Measurements from ENCODE around the gene CDAN1. TPM values are rescaled to one million over a fixed set of nuclear protein-coding genes. Genes with fewer than 3 reads are reported as not detected.

The CDAN1 gene
- total RNA-seq, 4 donors from 2014 or later: 11.1 to 16.4 (median 15.0) TPM

DNA sequence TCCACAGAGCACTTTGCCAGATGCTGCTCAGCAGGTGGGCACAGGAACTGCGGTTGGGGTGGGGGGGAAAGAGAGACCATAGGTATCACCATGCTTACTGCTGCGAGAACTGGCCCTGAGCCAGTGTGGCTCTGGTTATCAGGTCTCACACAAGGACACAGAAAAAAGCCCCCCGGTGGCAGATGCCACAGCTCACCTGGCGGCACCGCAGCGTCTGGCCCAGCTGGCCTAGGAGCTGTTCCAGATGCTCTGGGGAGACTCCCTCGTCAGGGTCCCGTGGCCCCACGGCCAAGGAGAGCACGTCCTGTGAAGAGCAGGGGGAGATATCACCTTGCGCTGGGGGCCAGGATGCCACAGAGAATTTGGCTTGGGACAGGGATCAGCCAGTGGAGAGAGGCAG is 10.8 kb downstream of the CDAN1 start:
- H3K36me3 ChIP-seq: peaks cover 79% of the 10 kb centered on the region

DNA sequence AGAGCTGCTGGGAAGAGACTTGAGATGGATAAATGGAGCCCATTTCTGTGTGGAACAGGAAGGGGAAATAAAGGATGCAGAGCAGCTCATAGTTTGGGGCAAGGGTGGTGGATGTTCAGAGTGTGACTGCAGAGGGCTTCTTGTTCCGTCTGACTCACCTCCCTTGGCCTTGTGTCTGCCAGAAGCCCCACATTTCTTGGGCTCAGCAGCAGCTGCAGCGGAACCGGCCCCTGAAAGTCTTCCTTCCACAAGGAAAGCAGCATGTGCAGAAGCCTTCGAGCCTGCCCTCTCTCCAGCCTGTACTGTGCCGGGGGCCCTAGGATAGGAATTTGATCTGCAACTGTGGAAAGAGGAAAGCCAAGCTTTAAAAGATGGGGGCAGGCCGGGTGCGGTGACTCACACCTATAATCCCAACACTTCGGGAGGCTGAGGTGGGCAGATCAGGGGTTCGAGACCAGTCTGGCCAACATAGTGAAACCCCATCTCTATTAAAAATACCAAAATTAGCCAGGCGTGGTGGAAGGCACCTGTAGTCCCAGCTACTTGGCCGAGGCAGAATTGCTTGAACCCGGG is 11.5 kb downstream of the CDAN1 start:
- Histone ChIP-seq H3K27me3 (no peaks in the 10 kb centered on the region), H3K36me3 (peaks cover 74% of the 10 kb centered on the region), H3K9me3 (no peaks in the 10 kb centered on the region), H3K27ac (no peak overlapping the region), H3K4me3 (no peak overlapping the region), H3K4me1 (no peaks in the 10 kb centered on the region)
- 85% methylated on average over 12 of the region's 12 CpGs for WGBS
- DNase-seq (ENCODE audit: low spot score in 2 of 2): no peak
- TF ChIP-seq, protein P1, sequence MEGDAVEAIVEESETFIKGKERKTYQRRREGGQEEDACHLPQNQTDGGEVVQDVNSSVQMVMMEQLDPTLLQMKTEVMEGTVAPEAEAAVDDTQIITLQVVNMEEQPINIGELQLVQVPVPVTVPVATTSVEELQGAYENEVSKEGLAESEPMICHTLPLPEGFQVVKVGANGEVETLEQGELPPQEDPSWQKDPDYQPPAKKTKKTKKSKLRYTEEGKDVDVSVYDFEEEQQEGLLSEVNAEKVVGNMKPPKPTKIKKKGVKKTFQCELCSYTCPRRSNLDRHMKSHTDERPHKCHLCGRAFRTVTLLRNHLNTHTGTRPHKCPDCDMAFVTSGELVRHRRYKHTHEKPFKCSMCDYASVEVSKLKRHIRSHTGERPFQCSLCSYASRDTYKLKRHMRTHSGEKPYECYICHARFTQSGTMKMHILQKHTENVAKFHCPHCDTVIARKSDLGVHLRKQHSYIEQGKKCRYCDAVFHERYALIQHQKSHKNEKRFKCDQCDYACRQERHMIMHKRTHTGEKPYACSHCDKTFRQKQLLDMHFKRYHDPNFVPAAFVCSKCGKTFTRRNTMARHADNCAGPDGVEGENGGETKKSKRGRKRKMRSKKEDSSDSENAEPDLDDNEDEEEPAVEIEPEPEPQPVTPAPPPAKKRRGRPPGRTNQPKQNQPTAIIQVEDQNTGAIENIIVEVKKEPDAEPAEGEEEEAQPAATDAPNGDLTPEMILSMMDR (IDR thresholded peaks at IDR 0.05): no peak
- TF ChIP-seq POLR2AphosphoS5 (IDR thresholded peaks at IDR 0.05) (no peak), EP300 (IDR thresholded peaks at IDR 0.05) (no peak), POLR2A (IDR thresholded peaks at IDR 0.05) (no peak)

More for the DNA sequence above, 10.8 kb downstream of the CDAN1 start:
- no peak for DNase-seq (ENCODE audit: low spot score in 2 of 2)
- no peak overlapping the region for H3K27ac ChIP-seq
- TF ChIP-seq POLR2AphosphoS5 (IDR thresholded peaks at IDR 0.05) (no peak), EP300 (IDR thresholded peaks at IDR 0.05) (no peak), POLR2A (IDR thresholded peaks at IDR 0.05) (no peak)
- TF ChIP-seq, protein P1 (IDR thresholded peaks at IDR 0.05): no peak
- no peaks in the 10 kb centered on the region for H3K4me1 ChIP-seq
- H3K9me3 ChIP-seq: no peaks in the 10 kb centered on the region
- no peaks in the 10 kb centered on the region for H3K27me3 ChIP-seq
- H3K4me3 ChIP-seq: no peak overlapping the region
- WGBS: 90% methylated on average over 9 of the region's 11 CpGs

DNA sequence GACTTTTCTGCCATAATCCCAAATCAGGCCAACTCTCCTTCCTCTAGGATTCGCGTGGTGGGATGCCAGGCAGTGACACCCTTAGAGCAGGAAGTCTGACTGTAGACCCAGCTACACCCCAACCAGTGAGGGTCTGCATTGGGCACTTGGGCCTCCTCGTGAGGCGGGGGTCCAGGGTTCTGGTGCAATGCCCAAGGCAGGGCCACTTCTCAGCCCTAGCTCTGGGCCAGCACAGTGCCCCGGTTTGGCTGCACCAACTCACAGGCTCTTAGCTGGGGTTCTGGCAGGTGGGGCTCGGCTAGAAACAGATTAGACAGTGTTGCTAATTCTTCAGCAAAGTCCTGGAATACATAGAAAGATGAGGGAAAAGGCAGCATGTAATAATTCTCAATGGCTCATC is 12.7 kb downstream of the CDAN1 start:
- Histone ChIP-seq H3K27ac (no peak overlapping the region), H3K4me1 (no peaks in the 10 kb centered on the region), H3K27me3 (no peaks in the 10 kb centered on the region), H3K36me3 (peaks cover 74% of the 10 kb centered on the region), H3K4me3 (no peak overlapping the region), H3K9me3 (no peaks in the 10 kb centered on the region)
- no peak for DNase-seq (ENCODE audit: low spot score in 2 of 2)
- WGBS: 74% methylated on average over 4 of the region's 6 CpGs
- TF ChIP-seq POLR2AphosphoS5 (IDR thresholded peaks at IDR 0.05): no peak
- TF ChIP-seq POLR2A (IDR thresholded peaks at IDR 0.05): no peak
- TF ChIP-seq EP300 (IDR thresholded peaks at IDR 0.05): no peak

DNA sequence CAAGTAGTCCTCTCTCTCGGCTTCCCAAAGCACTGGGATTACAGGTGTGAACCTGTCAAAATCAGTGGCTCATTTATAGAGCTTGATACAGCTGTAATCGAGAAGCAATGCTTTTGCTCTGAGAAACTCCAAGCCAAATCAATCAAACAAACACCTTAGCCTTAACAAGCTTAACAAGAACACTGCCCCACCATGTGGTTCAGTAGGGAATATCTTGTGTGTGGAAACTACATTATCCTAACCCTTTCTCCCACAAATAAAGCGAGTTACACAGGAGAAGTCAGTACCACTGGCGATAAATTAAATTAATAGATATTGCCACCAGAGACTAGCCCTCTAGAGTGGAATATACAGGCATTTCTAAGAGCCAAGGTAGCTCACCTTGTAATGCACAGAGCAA is 13.9 kb downstream of the CDAN1 start:
- Histone ChIP-seq H3K27me3 (no peaks in the 10 kb centered on the region), H3K4me3 (no peak overlapping the region), H3K4me1 (no peaks in the 10 kb centered on the region), H3K27ac (no peak overlapping the region), H3K9me3 (no peaks in the 10 kb centered on the region), H3K36me3 (peaks cover 74% of the 10 kb centered on the region)
- DNase-seq (ENCODE audit: low spot score in 2 of 2): no peak
- 87% methylated on average over 4 of the region's 4 CpGs for WGBS
- TF ChIP-seq POLR2AphosphoS5 (IDR thresholded peaks at IDR 0.05): no peak
- TF ChIP-seq, protein P1 (IDR thresholded peaks at IDR 0.05): no peak
- TF ChIP-seq POLR2A (IDR thresholded peaks at IDR 0.05): no peak
- TF ChIP-seq EP300 (IDR thresholded peaks at IDR 0.05): no peak

DNA sequence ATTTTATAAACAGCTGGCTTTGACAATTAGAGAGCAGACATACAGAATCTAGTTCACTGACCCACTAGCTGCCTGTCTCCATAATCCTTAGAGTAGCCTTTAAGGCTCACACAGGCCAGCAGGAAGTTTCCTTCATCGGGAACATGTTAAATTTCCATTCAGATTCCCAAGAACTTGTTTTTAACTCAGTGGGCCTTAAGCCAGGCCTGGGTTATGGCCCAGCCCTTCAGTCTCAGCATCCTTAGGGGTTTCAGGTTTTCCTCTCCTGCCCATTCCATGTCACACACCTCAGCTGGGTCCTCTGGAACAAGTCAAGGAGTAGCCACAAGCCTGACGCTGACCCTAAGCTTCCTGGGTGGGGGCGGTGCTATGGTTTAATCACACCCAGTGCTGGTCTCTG is 15.0 kb downstream of the CDAN1 start:
- Histone ChIP-seq H3K27ac (no peak overlapping the region), H3K27me3 (no peaks in the 10 kb centered on the region), H3K4me3 (no peak overlapping the region), H3K9me3 (no peaks in the 10 kb centered on the region), H3K36me3 (peaks cover 69% of the 10 kb centered on the region), H3K4me1 (no peaks in the 10 kb centered on the region)
- DNase-seq (ENCODE audit: low spot score in 2 of 2): no peak
- TF ChIP-seq POLR2A (IDR thresholded peaks at IDR 0.05): no peak
- TF ChIP-seq, protein P1 (IDR thresholded peaks at IDR 0.05): no peak
- TF ChIP-seq POLR2AphosphoS5 (IDR thresholded peaks at IDR 0.05): no peak
- TF ChIP-seq EP300 (IDR thresholded peaks at IDR 0.05): no peak
- WGBS: 61% methylated on average over 3 of the region's 3 CpGs

DNA sequence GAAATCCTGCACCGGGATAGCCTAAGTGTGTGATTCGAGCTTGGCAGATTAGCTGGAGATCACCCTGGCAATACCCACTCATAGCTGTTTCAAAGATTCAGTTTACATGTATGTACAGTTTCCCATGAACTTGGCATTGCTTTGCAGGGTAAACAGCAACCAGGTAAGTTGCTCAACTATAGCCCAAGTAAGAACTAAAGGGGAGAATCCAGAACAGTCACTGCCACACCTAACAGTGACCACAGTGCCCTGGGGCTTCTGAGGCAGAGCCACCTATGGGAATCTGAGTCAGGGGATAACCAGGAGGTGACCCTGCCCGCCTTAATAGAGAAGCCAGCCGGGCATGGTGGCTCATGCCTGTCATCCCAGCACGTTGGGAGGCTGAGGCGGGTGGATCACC is 15.9 kb downstream of the CDAN1 start:
- Histone ChIP-seq H3K36me3 (peaks cover 62% of the 10 kb centered on the region), H3K9me3 (no peaks in the 10 kb centered on the region), H3K27me3 (no peaks in the 10 kb centered on the region), H3K27ac (no peak overlapping the region), H3K4me3 (no peak overlapping the region), H3K4me1 (no peaks in the 10 kb centered on the region)
- no peak for DNase-seq (ENCODE audit: low spot score in 2 of 2)
- 58% methylated on average over 6 of the region's 6 CpGs for WGBS
- TF ChIP-seq, protein P1 (IDR thresholded peaks at IDR 0.05): no peak
- TF ChIP-seq POLR2AphosphoS5 (IDR thresholded peaks at IDR 0.05): no peak
- TF ChIP-seq EP300 (IDR thresholded peaks at IDR 0.05): no peak
- no peak for TF ChIP-seq POLR2A (IDR thresholded peaks at IDR 0.05)

Measured in suprapubic skin (tissue), 4 donors.